Stimulated activated naive CD8-positive, alpha-beta T cell treated with anti-CD3 and anti-CD28 coated beads, Interleukin-15, Interleukin-2, amounts not matched to agents 100 ng/mL and 50 ng/mL, for 24 hours (primary cell): ENCODE data around the gene ATP5MG.
"Not testable (repeated sequence)": the region's sequence is repeated elsewhere in the genome, so short reads cannot be mapped to it uniquely, and the experiment has no call there.

Experiments
- H3K27ac Mint-ChIP-seq: one replicate; pipeline ENCODE4 v1.8.0; 2021; ENCODE audit warnings: mild to moderate bottlenecking, mixed read lengths
- H3K27me3 Mint-ChIP-seq: one replicate; pipeline ENCODE4 v1.8.0; 2021; ENCODE audit warnings: mixed read lengths
- H3K36me3 Mint-ChIP-seq: one replicate; pipeline ENCODE4 v1.8.0; 2021; ENCODE audit warnings: low read depth, mixed read lengths
- H3K4me1 Mint-ChIP-seq: one replicate; pipeline ENCODE4 v1.8.0; 2021; ENCODE audit warnings: low read depth, mixed read lengths
- H3K4me3 Mint-ChIP-seq: one replicate; pipeline ENCODE4 v1.8.0; 2021; ENCODE audit warnings: mild to moderate bottlenecking, mixed read lengths
- H3K9me3 Mint-ChIP-seq: one replicate; pipeline ENCODE4 v1.8.0; 2021; ENCODE audit warnings: mixed read lengths

The ATP5MG gene

DNA sequence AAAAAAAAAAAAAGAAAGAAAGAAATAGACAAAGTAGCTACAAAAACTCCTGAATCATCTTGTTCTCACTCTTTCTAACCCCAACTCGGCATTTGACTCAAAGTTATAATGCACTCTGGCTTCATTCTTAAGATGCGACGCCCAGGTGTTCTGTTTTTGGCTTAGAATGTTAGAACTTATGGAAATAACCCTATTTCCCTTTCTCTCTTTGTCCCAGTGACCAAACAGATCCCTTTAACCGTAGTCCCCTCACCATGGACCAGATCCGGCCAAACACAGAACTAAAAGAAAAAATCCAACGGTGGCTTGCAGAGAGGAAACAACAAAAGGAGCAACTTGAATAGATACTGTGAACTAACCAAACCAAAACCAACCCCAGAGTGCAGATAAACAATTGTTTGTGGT, 5.3 kb upstream of the ATP5MG start:
- H3K4me1 Mint-ChIP-seq, result peaks cover 32% of the 10 kb centered on the region
- no peaks in the 10 kb centered on the region for H3K9me3 Mint-ChIP-seq
- H3K27ac Mint-ChIP-seq, result peak overlapping the region; percentile 65
- no peaks in the 10 kb centered on the region for H3K27me3 Mint-ChIP-seq
- H3K36me3 Mint-ChIP-seq, result peaks cover 51% of the 10 kb centered on the region
- no peak overlapping the region for H3K4me3 Mint-ChIP-seq

DNA sequence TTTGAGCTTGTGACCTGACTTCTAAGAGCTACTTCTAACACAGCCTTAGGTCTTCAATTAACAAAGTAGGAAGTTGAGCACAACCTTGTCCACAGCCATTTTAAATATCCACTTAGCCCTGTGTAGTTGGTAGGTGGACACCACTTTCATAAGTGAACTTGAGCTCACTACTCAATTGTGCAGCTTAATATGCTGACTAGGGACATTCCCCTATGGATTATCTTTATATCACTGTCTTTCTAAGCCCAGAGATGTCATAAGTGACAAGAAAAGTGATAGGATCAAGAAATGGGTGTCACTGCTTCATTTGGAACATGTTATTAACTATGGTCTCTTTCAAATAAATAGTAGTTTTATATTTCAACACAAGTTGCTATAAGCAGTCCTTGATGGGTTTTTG, 4.0 kb upstream of the ATP5MG start:
- Mint-ChIP-seq H3K27me3 (no peaks in the 10 kb centered on the region), H3K36me3 (peaks cover 57% of the 10 kb centered on the region), H3K9me3 (no peaks in the 10 kb centered on the region), H3K4me1 (peaks cover 41% of the 10 kb centered on the region), H3K27ac (peak overlapping the region; percentile 37), H3K4me3 (no peak overlapping the region)

GRCh38 chr11:118398791-118399559, 2.4 kb upstream of the ATP5MG start:
- Mint-ChIP-seq H3K27me3 (no peaks in the 10 kb centered on the region), H3K36me3 (peaks cover 52% of the 10 kb centered on the region), H3K4me3 (peak overlapping the region; percentile 98), H3K27ac (peak overlapping the region; percentile 100), H3K9me3 (no peaks in the 10 kb centered on the region), H3K4me1 (peaks cover 54% of the 10 kb centered on the region)

- Mint-ChIP-seq H3K4me3 (peak overlapping the region; percentile 98), H3K9me3 (no peaks in the 10 kb centered on the region), H3K27me3 (no peaks in the 10 kb centered on the region), H3K4me1 (peaks cover 72% of the 10 kb centered on the region), H3K27ac (peak overlapping the region; percentile 100), H3K36me3 (peaks cover 62% of the 10 kb centered on the region)
Observed at GRCh38 chr11:118401880-118402590, 629 bp downstream of the ATP5MG start.

DNA sequence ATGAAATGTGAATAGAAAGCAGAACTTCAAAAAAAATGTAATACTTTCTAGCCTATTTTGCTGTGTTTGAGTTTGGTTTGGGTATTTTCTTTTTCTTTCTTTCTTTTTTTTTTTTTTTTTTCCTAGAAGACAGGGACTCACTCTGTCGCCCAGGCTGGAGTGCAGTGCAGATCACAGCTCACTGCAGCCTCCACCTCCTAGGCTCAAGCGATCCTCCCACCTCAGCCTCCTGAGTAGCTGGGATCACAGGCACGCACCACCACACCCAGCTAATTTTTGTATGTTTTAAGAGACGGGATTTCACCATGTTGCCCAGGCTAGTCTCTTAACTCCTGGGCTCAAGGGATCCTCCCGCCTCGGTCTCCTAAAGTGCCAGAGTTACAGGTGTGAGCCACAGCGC, 1.2 kb downstream of the ATP5MG start:
- peak overlapping the region; percentile 98 for H3K4me3 Mint-ChIP-seq
- H3K9me3 Mint-ChIP-seq, H3K27me3 Mint-ChIP-seq: not testable (repeated sequence)
- H3K36me3 Mint-ChIP-seq, result peaks cover 67% of the 10 kb centered on the region
- peaks cover 74% of the 10 kb centered on the region for H3K4me1 Mint-ChIP-seq
- peak overlapping the region; percentile 100 for H3K27ac Mint-ChIP-seq

DNA sequence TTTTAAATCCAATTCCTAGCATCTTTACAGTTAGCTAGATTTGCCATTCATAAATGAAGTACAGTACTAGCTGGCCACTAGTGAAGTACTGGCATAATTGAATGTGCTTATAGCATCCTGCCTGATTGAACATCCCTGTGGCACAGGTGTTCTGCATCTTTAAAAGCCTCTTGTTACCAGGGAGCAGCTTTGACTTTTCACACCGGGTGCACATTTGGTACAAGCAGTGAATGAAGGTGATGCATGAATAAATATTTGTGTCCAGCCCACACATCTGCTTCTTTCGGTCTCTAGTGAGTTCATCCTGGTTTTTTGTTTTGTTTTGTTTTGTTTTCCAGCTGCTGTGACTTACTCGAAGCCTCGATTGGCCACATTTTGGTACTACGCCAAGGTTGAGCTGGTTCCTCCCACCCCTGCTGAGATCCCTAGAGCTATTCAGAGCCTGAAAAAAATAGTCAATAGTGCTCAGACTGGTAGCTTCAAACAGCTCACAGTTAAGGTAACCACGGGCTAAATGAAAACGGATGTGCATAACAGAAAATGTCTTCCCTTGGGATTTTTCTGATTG, 5.3 kb downstream of the ATP5MG start:
- Mint-ChIP-seq H3K36me3 (peaks cover 78% of the 10 kb centered on the region), H3K9me3 (no peaks in the 10 kb centered on the region), H3K27me3 (no peaks in the 10 kb centered on the region), H3K4me3 (no peak overlapping the region), H3K27ac (peak overlapping the region; percentile 31), H3K4me1 (peaks cover 50% of the 10 kb centered on the region)

DNA sequence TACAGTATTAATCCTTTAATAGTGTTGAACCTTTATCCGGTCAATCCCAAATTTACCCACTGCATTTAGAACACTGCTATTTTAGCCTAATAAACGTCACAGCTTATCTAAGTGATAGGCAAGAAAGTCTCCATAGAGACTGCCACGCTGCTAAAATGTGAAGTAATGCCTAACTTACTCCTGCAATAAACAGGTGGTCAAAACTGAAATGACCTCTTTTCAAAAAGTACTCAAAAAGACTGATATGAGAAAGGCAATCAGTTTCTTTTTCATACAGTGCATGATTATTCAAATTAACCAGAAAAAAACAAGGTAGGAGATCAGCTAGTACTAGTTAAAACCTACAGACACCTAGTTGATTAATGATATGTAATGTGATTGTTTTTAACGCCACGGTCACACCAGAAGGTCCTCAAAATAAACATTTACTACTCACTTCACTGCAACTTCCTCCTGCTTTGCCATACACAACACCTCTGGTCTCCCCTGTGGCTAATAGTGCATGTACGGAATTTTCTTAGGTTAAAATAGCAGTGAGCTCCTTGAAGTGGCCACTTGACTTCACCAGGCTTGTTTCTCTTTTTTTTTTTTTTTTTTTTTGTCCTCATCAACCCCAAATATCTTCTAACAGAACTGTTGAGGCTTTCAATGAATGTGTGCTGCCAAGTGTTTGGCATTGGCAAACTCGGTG, 8.8 kb downstream of the ATP5MG start:
- H3K27me3 Mint-ChIP-seq, result no peaks in the 10 kb centered on the region
- no peaks in the 10 kb centered on the region for H3K9me3 Mint-ChIP-seq
- peaks cover 20% of the 10 kb centered on the region for H3K4me1 Mint-ChIP-seq
- peaks cover 52% of the 10 kb centered on the region for H3K36me3 Mint-ChIP-seq
- no peak overlapping the region for H3K4me3 Mint-ChIP-seq
- no peak overlapping the region for H3K27ac Mint-ChIP-seq

DNA sequence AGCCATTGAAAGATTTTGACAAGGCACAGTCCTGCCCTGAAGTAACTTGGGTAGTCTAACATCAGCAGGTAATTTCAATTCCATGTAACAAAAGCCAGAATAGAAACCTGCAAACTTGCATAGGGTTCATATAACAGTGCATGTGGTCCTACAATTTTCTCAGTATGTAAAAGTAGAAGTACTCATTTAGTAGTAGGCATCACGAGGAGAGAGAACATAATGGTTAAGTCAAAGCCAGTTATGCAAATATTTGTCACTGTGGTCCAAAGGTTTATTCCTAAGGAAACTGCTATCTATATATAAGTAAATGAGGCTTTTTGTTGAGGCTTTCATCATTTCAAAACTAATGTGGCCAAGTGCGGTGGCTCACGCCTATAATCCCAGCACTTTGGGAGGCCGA, 10.1 kb downstream of the ATP5MG start:
- no peaks in the 10 kb centered on the region for H3K9me3 Mint-ChIP-seq
- no peak overlapping the region for H3K27ac Mint-ChIP-seq
- H3K4me1 Mint-ChIP-seq, result peaks cover 9% of the 10 kb centered on the region
- no peaks in the 10 kb centered on the region for H3K27me3 Mint-ChIP-seq
- peaks cover 40% of the 10 kb centered on the region for H3K36me3 Mint-ChIP-seq
- no peak overlapping the region for H3K4me3 Mint-ChIP-seq

DNA sequence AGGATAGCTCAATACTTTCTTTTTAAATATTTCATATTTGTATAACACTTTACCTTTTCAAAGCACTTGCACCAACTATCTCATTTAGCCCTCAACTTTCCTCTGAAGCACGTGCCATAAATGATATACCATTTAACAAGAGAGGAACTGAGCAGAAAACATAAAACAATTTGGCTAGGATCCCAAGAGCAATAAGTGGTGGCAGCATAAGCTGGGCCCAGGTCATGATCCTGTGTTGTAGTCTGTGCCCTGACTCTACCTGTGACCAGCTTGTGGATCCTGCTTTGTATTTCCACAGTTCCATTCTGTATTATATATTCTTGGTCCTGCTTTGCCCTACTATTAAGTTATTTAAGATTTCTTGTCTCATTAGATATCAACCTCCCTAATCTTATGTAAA, 11.5 kb downstream of the ATP5MG start:
- Mint-ChIP-seq H3K27me3 (no peaks in the 10 kb centered on the region), H3K4me1 (peaks cover 4% of the 10 kb centered on the region), H3K9me3 (no peaks in the 10 kb centered on the region), H3K27ac (no peak overlapping the region), H3K4me3 (no peak overlapping the region), H3K36me3 (peaks cover 26% of the 10 kb centered on the region)

GRCh38 chr11:118415062-118415738, 13.8 kb downstream of the ATP5MG start:
- no peaks in the 10 kb centered on the region for H3K9me3 Mint-ChIP-seq
- H3K36me3 Mint-ChIP-seq, result peaks cover 5% of the 10 kb centered on the region
- H3K4me1 Mint-ChIP-seq, result no peaks in the 10 kb centered on the region
- no peaks in the 10 kb centered on the region for H3K27me3 Mint-ChIP-seq
- H3K27ac Mint-ChIP-seq, result no peak overlapping the region
- H3K4me3 Mint-ChIP-seq, result no peak overlapping the region

GRCh38 chr11:118415739-118416068, 14.3 kb downstream of the ATP5MG start:
- no peaks in the 10 kb centered on the region for H3K27me3 Mint-ChIP-seq
- no peaks in the 10 kb centered on the region for H3K4me1 Mint-ChIP-seq
- no peak overlapping the region for H3K4me3 Mint-ChIP-seq
- H3K36me3 Mint-ChIP-seq, result peaks cover under 1% of the 10 kb centered on the region
- no peaks in the 10 kb centered on the region for H3K9me3 Mint-ChIP-seq
- no peak overlapping the region for H3K27ac Mint-ChIP-seq

DNA sequence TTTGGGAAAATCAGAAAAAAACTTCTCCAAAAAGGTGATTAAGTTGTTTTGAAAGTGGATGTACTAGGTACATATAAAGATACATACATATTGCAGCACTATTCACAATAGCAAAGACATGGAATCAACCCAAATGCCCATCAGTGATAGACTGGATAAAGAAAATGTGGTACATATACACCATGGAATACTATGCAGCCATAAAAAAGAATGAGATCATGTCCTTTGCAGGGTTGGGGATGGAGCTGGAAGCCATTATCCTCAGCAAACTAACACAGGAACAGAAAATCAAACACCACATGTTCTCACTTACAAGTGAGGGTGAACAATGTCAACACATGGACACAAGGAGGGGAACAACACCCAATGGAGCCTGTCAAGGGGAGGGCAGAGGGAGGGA, 15.5 kb downstream of the ATP5MG start:
- not testable (repeated sequence) for H3K9me3 Mint-ChIP-seq, H3K27me3 Mint-ChIP-seq, H3K4me3 Mint-ChIP-seq, H3K4me1 Mint-ChIP-seq, H3K27ac Mint-ChIP-seq, H3K36me3 Mint-ChIP-seq

DNA sequence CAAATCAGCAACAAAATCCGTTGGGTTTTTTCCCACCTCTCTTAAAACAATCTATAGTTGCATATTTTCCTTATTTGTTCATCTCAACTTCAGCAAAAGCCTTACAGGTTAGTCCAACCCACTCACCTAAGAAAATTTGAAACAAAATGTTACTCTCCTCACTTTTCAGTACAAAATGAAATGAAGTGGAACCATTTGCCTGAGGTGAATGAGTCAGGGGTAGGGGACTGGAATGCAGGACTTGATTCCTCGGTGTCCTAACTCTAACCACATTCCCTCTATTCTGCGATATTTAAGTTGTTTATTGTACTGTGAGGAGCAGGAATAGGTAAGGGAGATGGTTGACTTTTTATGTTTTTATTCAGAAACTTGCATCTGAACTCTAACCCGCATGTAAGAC, 16.4 kb downstream of the ATP5MG start:
- H3K36me3 Mint-ChIP-seq, result no peaks in the 10 kb centered on the region
- no peaks in the 10 kb centered on the region for H3K4me1 Mint-ChIP-seq
- no peaks in the 10 kb centered on the region for H3K9me3 Mint-ChIP-seq
- no peak overlapping the region for H3K27ac Mint-ChIP-seq
- no peaks in the 10 kb centered on the region for H3K27me3 Mint-ChIP-seq
- no peak overlapping the region for H3K4me3 Mint-ChIP-seq

GRCh38 chr11:118418766-118419165, 17.4 kb downstream of the ATP5MG start:
- Mint-ChIP-seq H3K27ac (no peak overlapping the region), H3K4me1 (no peaks in the 10 kb centered on the region), H3K36me3 (no peaks in the 10 kb centered on the region), H3K9me3 (no peaks in the 10 kb centered on the region), H3K27me3 (no peaks in the 10 kb centered on the region), H3K4me3 (no peak overlapping the region)

DNA sequence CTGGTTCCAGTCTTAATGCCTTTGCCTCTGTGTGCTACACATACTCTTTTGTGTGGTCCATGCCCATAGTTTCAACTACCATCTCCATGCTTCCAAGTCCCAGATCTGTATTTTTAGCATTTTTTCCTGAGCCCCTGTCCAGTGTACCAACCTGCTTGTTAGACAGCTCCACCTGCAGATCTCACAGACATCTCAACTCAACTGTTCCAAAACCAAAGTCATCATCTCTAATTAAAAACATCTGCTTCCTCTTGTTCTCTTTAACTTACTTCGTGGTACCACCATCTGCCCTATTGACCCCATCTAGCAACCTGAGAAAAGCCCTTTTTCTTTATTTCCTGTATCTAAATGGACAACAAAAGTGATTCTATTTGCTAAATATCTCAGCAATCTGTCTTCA, 26.3 kb downstream of the ATP5MG start:
- Mint-ChIP-seq H3K9me3 (no peaks in the 10 kb centered on the region), H3K27me3 (no peaks in the 10 kb centered on the region), H3K36me3 (no peaks in the 10 kb centered on the region), H3K27ac (no peak overlapping the region), H3K4me3 (no peak overlapping the region), H3K4me1 (peaks cover 5% of the 10 kb centered on the region)
